RWPE2 (cell line): ENCODE measurements around the gene COL4A2.

Experiments
- ATAC-seq: fragments of 200-7000 bp; cut with Tn5 transposase; 3 replicates; pipeline ENCODE4 v1.9.1; 2021; ENCODE audit warnings: low read depth
- DNase-seq: peaks from one replicate; pipeline ENCODE4 v3.0.0-alpha.2; 2020; ENCODE audit warnings: low spot score
- H3K27ac ChIP-seq: fragments of 450-650 bp; 2 replicates; pipeline ENCODE4 v1.5.1; 2017; ENCODE audit warnings: mild to moderate bottlenecking; ENCODE audit not compliant: poor library complexity, severe bottlenecking
- H3K27me3 ChIP-seq: fragments of 250-450 bp; sonication (Bioruptor Pico); 2 replicates; pipeline ENCODE4 v1.5.1; 2021; ENCODE audit warnings: mild to moderate bottlenecking, moderate library complexity; ENCODE audit not compliant: insufficient read depth, poor library complexity, severe bottlenecking
- H3K36me3 ChIP-seq: fragments of 250-450 bp; sonication (Bioruptor Pico); 2 replicates; pipeline ENCODE4 v1.5.1; 2020; ENCODE audit warnings: low read depth, mild to moderate bottlenecking, moderate library complexity
- H3K4me1 ChIP-seq: fragments of 250-450 bp; sonication (Bioruptor Pico); 2 replicates; pipeline ENCODE4 v1.5.1; 2021; ENCODE audit warnings: mild to moderate bottlenecking, moderate library complexity; ENCODE audit not compliant: insufficient read depth, poor library complexity, severe bottlenecking
- H3K4me3 ChIP-seq: fragments of 250-450 bp; sonication (Bioruptor Pico); 2 replicates; pipeline ENCODE4 v1.5.1; 2021; ENCODE audit warnings: mild to moderate bottlenecking, moderate library complexity; ENCODE audit not compliant: severe bottlenecking
- H3K9me3 ChIP-seq: fragments of 250-450 bp; sonication (Bioruptor Pico); 2 replicates; pipeline ENCODE4 v1.5.1; 2021; ENCODE audit warnings: mild to moderate bottlenecking, moderate library complexity; ENCODE audit not compliant: severe bottlenecking
- CTCF ChIP-seq: fragments of 450-650 bp; IDR thresholded peaks from one replicate; pipeline ENCODE4 v1.5.1; 2017; ENCODE audit warnings: mild to moderate bottlenecking, moderate library complexity; ENCODE audit not compliant: poor library complexity, severe bottlenecking

The COL4A2 gene

GRCh38 chr13:110442930-110443621, 136.0 kb downstream of the COL4A2 start:
- Histone ChIP-seq H3K27me3 (no peaks in the 10 kb centered on the region), H3K27ac (peak overlapping the region; percentile 95), H3K4me3 (no peak overlapping the region), H3K9me3 (no peaks in the 10 kb centered on the region), H3K4me1 (peaks cover 61% of the 10 kb centered on the region), H3K36me3 (peaks cover 60% of the 10 kb centered on the region)
- ATAC-seq (peak; percentile 39), DNase-seq (no peak)
- no peak for TF ChIP-seq CTCF

- Histone ChIP-seq H3K4me3 (no peak overlapping the region), H3K27ac (peak overlapping the region; percentile 95), H3K9me3 (no peaks in the 10 kb centered on the region), H3K27me3 (no peaks in the 10 kb centered on the region), H3K4me1 (peaks cover 65% of the 10 kb centered on the region), H3K36me3 (peaks cover 53% of the 10 kb centered on the region)
- no peak for ATAC-seq
- no peak for DNase-seq
- TF ChIP-seq CTCF = no peak
These were observed 136.6 kb downstream of the COL4A2 start for GRCh38 chr13:110443622-110444225.

- Histone ChIP-seq H3K36me3 (peaks cover 52% of the 10 kb centered on the region), H3K27ac (peak overlapping the region; percentile 95), H3K4me3 (no peak overlapping the region), H3K9me3 (no peaks in the 10 kb centered on the region), H3K4me1 (peaks cover 68% of the 10 kb centered on the region), H3K27me3 (no peaks in the 10 kb centered on the region)
- DNase-seq = no peak
- no peak for TF ChIP-seq CTCF
- ATAC-seq = no peak
These were observed 137.2 kb downstream of the COL4A2 start for GRCh38 chr13:110444226-110444653.

GRCh38 chr13:110445183-110445582, 138.1 kb downstream of the COL4A2 start:
- DNase-seq = no peak

More at GRCh38 chr13:110445183-110445582, 138.1 kb downstream of the COL4A2 start:
- no peak for TF ChIP-seq CTCF
- no peaks in the 10 kb centered on the region for H3K9me3 ChIP-seq
- no peak overlapping the region for H3K4me3 ChIP-seq
- H3K27me3 ChIP-seq = no peaks in the 10 kb centered on the region
- H3K27ac ChIP-seq = peak overlapping the region; percentile 95
- peak; percentile 28; the same call in 2 of the 3 replicates for ATAC-seq
- peaks cover 52% of the 10 kb centered on the region for H3K36me3 ChIP-seq
- peaks cover 68% of the 10 kb centered on the region for H3K4me1 ChIP-seq
